Natural killer cell treated with Interleukin-12 subunit alpha and Interleukin-12 subunit beta and Interleukin-15 and Interleukin-18, amount 100 ng/mL, for 72 hours (primary cell): ENCODE measurements around the gene CSTF1. TPM values are rescaled to one million over a fixed set of nuclear protein-coding genes. Genes with fewer than 3 reads are reported as not detected.

Experiments
- ATAC-seq, 2 donors: fragments of 150-1000 bp; cut with Tn5 transposase in 1 of 2; sonication (Bioruptor Pico), chemical (Tn5 transposase) in 1 of 2; 2 replicates each; pipeline ENCODE4 v1.10.0; 2021
- DNase-seq: peaks from one replicate; pipeline ENCODE4 v3.0.0; 2022; ENCODE audit warnings: low spot score
- H3K27ac Mint-ChIP-seq, 2 donors: 1 replicate in 1 of 2; 2 replicates in 1 of 2; pipeline ENCODE4 v1.8.0; 2022; ENCODE audit warnings: mixed read lengths in 2 of 2, mild to moderate bottlenecking in 1 of 2, moderate library complexity in 1 of 2
- H3K27me3 Mint-ChIP-seq, 2 donors: 1 replicate in 1 of 2; 2 replicates in 1 of 2; pipeline ENCODE4 v1.8.0; 2022; ENCODE audit warnings: mixed read lengths in 2 of 2
- H3K36me3 Mint-ChIP-seq: one replicate; pipeline ENCODE4 v1.8.0; 2022; ENCODE audit warnings: mixed read lengths
- H3K4me1 Mint-ChIP-seq, 2 donors: 1 replicate in 1 of 2; 2 replicates in 1 of 2; pipeline ENCODE4 v1.8.0; 2022; ENCODE audit warnings: low read depth in 2 of 2, mixed read lengths in 2 of 2, mild to moderate bottlenecking in 1 of 2
- H3K4me3 Mint-ChIP-seq: one replicate; pipeline ENCODE4 v1.8.0; 2022; ENCODE audit warnings: mixed read lengths
- H3K9me3 Mint-ChIP-seq: 2 replicates; pipeline ENCODE4 v1.8.0; 2022; ENCODE audit warnings: mixed read lengths
- total RNA-seq, 2 donors: library from RNA; stranded (reverse); gene quantifications; one replicate each; pipeline ENCODE4 v1.2.3, GENCODE V29; 2022

The CSTF1 gene
- total RNA-seq: 10 to 100 TPM; 39.6 to 40.1 TPM

GRCh38 chr20:56392132-56392880 lies at the start of gene CSTF1, which contains the start of gene AURKA:
CSTF1 (plus strand) TSS chr20:56392645; CDS start chr20:56395553, 2,908 bp downstream.
AURKA (minus strand) TSS chr20:56392215; CDS start chr20:56388197, 4,018 bp downstream.
- Mint-ChIP-seq H3K27ac (no peak within 1 kb of the TSS), H3K4me1 (peaks cover 28 to 36% of the 10 kb centered on the region in 2 donors), H3K4me3 (no peak within 1 kb of the TSS), H3K9me3 (no peaks in the 10 kb centered on the region), H3K36me3 (peaks cover 35% of the 10 kb centered on the region), H3K27me3 (no peaks in the 10 kb centered on the region)
- DNase-seq (peak; percentile 100), ATAC-seq (peak; percentile 95 to 96)

- Mint-ChIP-seq H3K4me3 (no peak overlapping the region), H3K36me3 (no peaks in the 10 kb centered on the region), H3K4me1 (peaks cover 0 to 7% of the 10 kb centered on the region in 2 donors), H3K27ac (no peak overlapping the region), H3K9me3 (no peaks in the 10 kb centered on the region), H3K27me3 (peaks cover 54 to 65% of the 10 kb centered on the region in 2 donors)
- no peak for ATAC-seq
- no peak for DNase-seq
These were observed 49.7 kb upstream of the CSTF1 start for GRCh38 chr20:56342783-56343182.

GRCh38 chr20:56343861-56344381 lies 48.5 kb upstream of the CSTF1 start:
- Mint-ChIP-seq H3K27me3 (peaks cover 53 to 64% of the 10 kb centered on the region in 2 donors), H3K27ac (no peak overlapping the region), H3K9me3 (no peaks in the 10 kb centered on the region), H3K4me3 (no peak overlapping the region), H3K36me3 (no peaks in the 10 kb centered on the region), H3K4me1 (peaks cover 0 to 5% of the 10 kb centered on the region in 2 donors)
- peak; percentile 68 to 71 for ATAC-seq
- DNase-seq: no peak

GRCh38 chr20:56345911-56346310 lies 46.5 kb upstream of the CSTF1 start:
- ATAC-seq (no peak), DNase-seq (no peak)
- H3K9me3 Mint-ChIP-seq: no peaks in the 10 kb centered on the region
- peaks cover 44 to 45% of the 10 kb centered on the region in 2 donors for H3K27me3 Mint-ChIP-seq
- H3K36me3 Mint-ChIP-seq: no peaks in the 10 kb centered on the region
- H3K27ac Mint-ChIP-seq: no peak overlapping the region
- peaks cover 0 to 5% of the 10 kb centered on the region in 2 donors for H3K4me1 Mint-ChIP-seq
- no peak overlapping the region for H3K4me3 Mint-ChIP-seq

GRCh38 chr20:56347628-56348304 lies 44.7 kb upstream of the CSTF1 start:
- peaks cover 37 to 41% of the 10 kb centered on the region in 2 donors for H3K27me3 Mint-ChIP-seq
- no peak for DNase-seq

GRCh38 chr20:56348305-56348693 lies 44.1 kb upstream of the CSTF1 start:
- H3K27me3 Mint-ChIP-seq: peaks cover 31 to 36% of the 10 kb centered on the region in 2 donors
- peaks cover 0 to 5% of the 10 kb centered on the region in 2 donors for H3K4me1 Mint-ChIP-seq
- no peak for ATAC-seq
- H3K4me3 Mint-ChIP-seq: no peak overlapping the region
- no peaks in the 10 kb centered on the region for H3K36me3 Mint-ChIP-seq
- H3K27ac Mint-ChIP-seq: no peak overlapping the region
- no peaks in the 10 kb centered on the region for H3K9me3 Mint-ChIP-seq
- no peak for DNase-seq

More at GRCh38 chr20:56347628-56348304, 44.7 kb upstream of the CSTF1 start:
- Mint-ChIP-seq H3K4me1 (peaks cover 0 to 5% of the 10 kb centered on the region in 2 donors), H3K27ac (no peak overlapping the region), H3K9me3 (no peaks in the 10 kb centered on the region), H3K4me3 (no peak overlapping the region), H3K36me3 (no peaks in the 10 kb centered on the region)
- ATAC-seq: no peak

- H3K9me3 Mint-ChIP-seq: no peaks in the 10 kb centered on the region
- H3K27me3 Mint-ChIP-seq: peaks cover 27 to 36% of the 10 kb centered on the region in 2 donors
- DNase-seq (no peak), ATAC-seq (no peak)
- H3K36me3 Mint-ChIP-seq: no peaks in the 10 kb centered on the region
- H3K4me1 Mint-ChIP-seq: peaks cover 0 to 2% of the 10 kb centered on the region in 2 donors
- no peak overlapping the region for H3K27ac Mint-ChIP-seq
- H3K4me3 Mint-ChIP-seq: no peak overlapping the region
These were observed 43.7 kb upstream of the CSTF1 start for GRCh38 chr20:56348746-56349145.

- no peaks in the 10 kb centered on the region for H3K36me3 Mint-ChIP-seq
- H3K4me3 Mint-ChIP-seq: no peak overlapping the region
- H3K9me3 Mint-ChIP-seq: no peaks in the 10 kb centered on the region
- H3K4me1 Mint-ChIP-seq: no peaks in the 10 kb centered on the region
- DNase-seq (no peak), ATAC-seq (peak in 1 of 2 donors; percentile 62)
- no peak overlapping the region for H3K27ac Mint-ChIP-seq
- peaks cover 12 to 31% of the 10 kb centered on the region in 2 donors for H3K27me3 Mint-ChIP-seq
These were observed 41.6 kb upstream of the CSTF1 start for GRCh38 chr20:56350842-56351241.

GRCh38 chr20:56352345-56353055 lies 39.9 kb upstream of the CSTF1 start:
- peaks cover 9 to 23% of the 10 kb centered on the region in 2 donors for H3K27me3 Mint-ChIP-seq
- no peaks in the 10 kb centered on the region for H3K36me3 Mint-ChIP-seq
- H3K27ac Mint-ChIP-seq: no peak overlapping the region
- DNase-seq (no peak), ATAC-seq (no peak)
- no peak overlapping the region for H3K4me3 Mint-ChIP-seq
- H3K4me1 Mint-ChIP-seq: no peaks in the 10 kb centered on the region
- H3K9me3 Mint-ChIP-seq: no peaks in the 10 kb centered on the region

GRCh38 chr20:56353356-56353755 lies 39.1 kb upstream of the CSTF1 start:
- no peaks in the 10 kb centered on the region for H3K4me1 Mint-ChIP-seq
- no peak overlapping the region for H3K4me3 Mint-ChIP-seq
- DNase-seq (no peak), ATAC-seq (no peak)
- peaks cover under 1 to 19% of the 10 kb centered on the region in 2 donors for H3K27me3 Mint-ChIP-seq
- no peak overlapping the region for H3K27ac Mint-ChIP-seq
- H3K36me3 Mint-ChIP-seq: no peaks in the 10 kb centered on the region
- no peaks in the 10 kb centered on the region for H3K9me3 Mint-ChIP-seq

GRCh38 chr20:56358070-56358469 lies 34.4 kb upstream of the CSTF1 start:
- peaks cover 0 to 8% of the 10 kb centered on the region in 2 donors for H3K27me3 Mint-ChIP-seq
- H3K4me1 Mint-ChIP-seq: peaks cover 12% of the 10 kb centered on the region in 2 donors
- ATAC-seq (no peak), DNase-seq (no peak)
- no peaks in the 10 kb centered on the region for H3K36me3 Mint-ChIP-seq
- peak overlapping the region; percentile 49 for H3K4me3 Mint-ChIP-seq
- H3K9me3 Mint-ChIP-seq: no peaks in the 10 kb centered on the region
- H3K27ac Mint-ChIP-seq: no peak overlapping the region

GRCh38 chr20:56358600-56359211 lies 33.7 kb upstream of the CSTF1 start, which contains the start of gene FAM210B:
FAM210B (plus strand) TSS chr20:56358974; CDS start chr20:56359006, 32 bp downstream.
- peak within 1 kb of the TSS in 1 of 2 donors; percentile 78 for H3K27ac Mint-ChIP-seq
- H3K9me3 Mint-ChIP-seq: no peaks in the 10 kb centered on the region

More at GRCh38 chr20:56358600-56359211, 33.7 kb upstream of the CSTF1 start, which contains the start of gene FAM210B:
- H3K4me1 Mint-ChIP-seq: peaks cover 12% of the 10 kb centered on the region in 2 donors
- peak within 1 kb of the TSS; percentile 63 for H3K4me3 Mint-ChIP-seq
- peaks cover 0 to 4% of the 10 kb centered on the region in 2 donors for H3K27me3 Mint-ChIP-seq
- peak; percentile 99 to 100 for ATAC-seq
- H3K36me3 Mint-ChIP-seq: no peaks in the 10 kb centered on the region
- DNase-seq: peak; percentile 90
